GM19455 (cell line): ENCODE measurements around the gene MEGF11.
"Not testable (repeated sequence)": the region's sequence is repeated elsewhere in the genome, so short reads cannot be mapped to it uniquely, and the experiment has no call there.

Source experiments
- ATAC-seq: cut with Tn5 transposase; IDR thresholded peaks from one replicate; pipeline ENCODE4 v1.9.1; 2021; ENCODE audit not compliant: unreplicated experiment

The MEGF11 gene

GRCh38 chr15:65909831-65910230 is 343.7 kb downstream of the MEGF11 start:
- no peak for ATAC-seq

- no peak for ATAC-seq
These were observed 344.7 kb downstream of the MEGF11 start for GRCh38 chr15:65908876-65909275.

GRCh38 chr15:65907661-65908060 is 345.9 kb downstream of the MEGF11 start:
- ATAC-seq: no peak

- ATAC-seq: no peak
These were observed 347.2 kb downstream of the MEGF11 start for GRCh38 chr15:65906396-65906795.

GRCh38 chr15:65904301-65904700 is 349.2 kb downstream of the MEGF11 start:
- ATAC-seq: no peak

- ATAC-seq: no peak
These were observed 350.1 kb downstream of the MEGF11 start for GRCh38 chr15:65903296-65904073.

- ATAC-seq: no peak
These were observed 351.2 kb downstream of the MEGF11 start for GRCh38 chr15:65902373-65902772.

GRCh38 chr15:65901836-65902235 is 351.7 kb downstream of the MEGF11 start:
- ATAC-seq: no peak

GRCh38 chr15:65901336-65901735 is 352.2 kb downstream of the MEGF11 start:
- ATAC-seq: no peak

- ATAC-seq: no peak
These were observed 353.1 kb downstream of the MEGF11 start for GRCh38 chr15:65900488-65900887.

- no peak for ATAC-seq
These were observed 357.3 kb downstream of the MEGF11 start for GRCh38 chr15:65896236-65896635.

GRCh38 chr15:65893060-65893459 is 360.5 kb downstream of the MEGF11 start:
- ATAC-seq: no peak

- ATAC-seq: no peak
These were observed 364.6 kb downstream of the MEGF11 start for GRCh38 chr15:65888981-65889380.

GRCh38 chr15:65887565-65887964 is 366.0 kb downstream of the MEGF11 start:
- no peak for ATAC-seq

- no peak for ATAC-seq
These were observed 367.8 kb downstream of the MEGF11 start for GRCh38 chr15:65885668-65886218.

GRCh38 chr15:65884511-65884910 is 369.0 kb downstream of the MEGF11 start:
- ATAC-seq: no peak

- ATAC-seq: no peak
These were observed 370.0 kb downstream of the MEGF11 start for GRCh38 chr15:65883571-65883970.

- no peak for ATAC-seq
These were observed 371.6 kb downstream of the MEGF11 start for GRCh38 chr15:65881766-65882434.

- no peak for ATAC-seq
These were observed 375.8 kb downstream of the MEGF11 start for GRCh38 chr15:65877749-65878148.

GRCh38 chr15:65875458-65875857 is 378.1 kb downstream of the MEGF11 start:
- no peak for ATAC-seq

- no peak for ATAC-seq
These were observed 380.3 kb downstream of the MEGF11 start for GRCh38 chr15:65873256-65873655.

- not testable (repeated sequence) for ATAC-seq
These were observed 381.0 kb downstream of the MEGF11 start for GRCh38 chr15:65872596-65872995.
